Measurements from ENCODE around the gene SRP19.
A peak's percentile ranks its signal among the peaks of the same experiment; 100 is the strongest.
"Not testable (repeated sequence)": the region's sequence is repeated elsewhere in the genome, so short reads cannot be mapped to it uniquely, and the experiment has no call there.

Gene SRP19

DNA sequence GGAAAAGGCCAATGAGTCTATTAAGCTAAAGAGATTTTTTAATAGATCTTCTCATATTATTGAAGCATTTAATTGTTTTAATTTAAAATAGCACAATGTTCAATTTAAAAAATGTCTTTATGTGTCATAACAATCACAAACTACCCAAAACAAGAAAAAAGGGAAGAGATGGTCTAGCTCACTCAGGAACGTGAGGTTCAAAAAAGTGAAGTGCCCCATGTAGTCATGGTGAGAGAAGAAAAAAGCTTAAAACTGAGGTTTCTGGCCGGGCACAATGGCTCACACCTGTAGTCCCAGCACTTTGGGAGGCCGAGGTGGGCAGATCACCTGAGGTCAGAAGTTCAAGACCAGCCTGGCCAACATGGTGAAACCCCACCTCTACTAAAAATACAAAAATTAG lies 43.9 kb downstream of the SRP19 start:
- H3K79me2 ChIP-seq (ENCODE audit: control insufficient read depth, insufficient read depth, low read length, poor library complexity); H4K8ac ChIP-seq (ENCODE audit: low read depth, low read length); H3K9ac ChIP-seq (ENCODE audit: low read length); H4K91ac ChIP-seq (ENCODE audit: low read depth, low read length); H3K4ac ChIP-seq (ENCODE audit: low read depth, low read length); H2BK12ac ChIP-seq (ENCODE audit: low read length); H3K18ac ChIP-seq (ENCODE audit: low read length); H2AK5ac ChIP-seq (ENCODE audit: low read length); H3K4me1 ChIP-seq (ENCODE audit: control insufficient read depth in 1 of 2, insufficient read depth in 2 of 2, low read length in 2 of 2); H3K4me2 ChIP-seq (ENCODE audit: low read length); H2BK120ac ChIP-seq (ENCODE audit: insufficient read depth, low read length, poor library complexity); H3K9me3 ChIP-seq (ENCODE audit: insufficient read depth, low read depth, low read length); DNase-seq; H3K14ac ChIP-seq (ENCODE audit: low read length); H2BK5ac ChIP-seq (ENCODE audit: low read depth, low read length, poor library complexity); H3K23ac ChIP-seq (ENCODE audit: low read length); H4K12ac ChIP-seq (ENCODE audit: low read depth, low read length); H3K4me3 ChIP-seq (ENCODE audit: low read depth, low read length); H3K27me3 ChIP-seq (ENCODE audit: insufficient read depth, low read length); H3K79me1 ChIP-seq (ENCODE audit: low read length); H3K27ac ChIP-seq (ENCODE audit: low read depth, low read length); H2AFZ ChIP-seq (ENCODE audit: insufficient read depth, low read length, poor library complexity): not testable (repeated sequence)
- H3K36me3 ChIP-seq (ENCODE audit: control insufficient read depth in 1 of 2, insufficient read depth in 2 of 2, low read length in 2 of 2) = peaks cover 16 to 22% of the 10 kb centered on the region in 2 experiments
- WGBS (ENCODE audit: extremely low coverage, insufficient coverage, insufficient read length) = no CpG with 5 or more reads among the region's 3 CpGs

DNA sequence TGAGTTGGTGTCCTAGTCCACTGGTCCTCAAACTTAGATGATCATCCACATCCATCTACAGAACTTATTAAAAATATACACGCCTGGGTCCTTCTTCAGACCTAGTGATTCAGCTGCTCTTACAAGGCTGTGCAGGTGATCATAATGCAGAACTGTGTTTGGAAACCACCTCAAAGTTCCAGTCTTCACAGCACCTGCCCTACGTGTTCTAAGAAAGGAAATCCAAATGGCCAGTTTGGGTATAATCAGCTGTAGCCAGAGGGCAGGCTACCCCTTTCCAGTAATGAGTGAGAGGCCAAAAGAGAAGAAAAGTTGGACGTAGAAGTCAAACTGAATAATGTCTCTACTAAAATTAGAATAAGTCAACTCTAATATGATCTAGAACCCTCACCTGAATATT lies 45.5 kb downstream of the SRP19 start:
- no CpG with 5 or more reads among the region's 3 CpGs for WGBS (ENCODE audit: extremely low coverage, insufficient coverage, insufficient read length)
- H3K9ac ChIP-seq (ENCODE audit: low read length) = no peak overlapping the region
- DNase-seq = no peak
- H3K79me2 ChIP-seq (ENCODE audit: control insufficient read depth, insufficient read depth, low read length, poor library complexity) = no peaks in the 10 kb centered on the region
- no peak overlapping the region for H4K12ac ChIP-seq (ENCODE audit: low read depth, low read length)
- H3K4ac ChIP-seq (ENCODE audit: low read depth, low read length) = no peak overlapping the region
- H3K4me3 ChIP-seq (ENCODE audit: low read depth, low read length) = no peak overlapping the region
- H3K79me1 ChIP-seq (ENCODE audit: low read length) = no peaks in the 10 kb centered on the region
- no peak overlapping the region for H2AK5ac ChIP-seq (ENCODE audit: low read length)
- H3K27ac ChIP-seq (ENCODE audit: low read depth, low read length) = no peak overlapping the region
- H3K27me3 ChIP-seq (ENCODE audit: insufficient read depth, low read length) = no peaks in the 10 kb centered on the region
- H4K8ac ChIP-seq (ENCODE audit: low read depth, low read length) = no peak overlapping the region
- no peaks in the 10 kb centered on the region for H3K9me3 ChIP-seq (ENCODE audit: insufficient read depth, low read depth, low read length)
- H2BK5ac ChIP-seq (ENCODE audit: low read depth, low read length, poor library complexity) = no peak overlapping the region
- H3K23ac ChIP-seq (ENCODE audit: low read length) = no peak overlapping the region
- H3K4me1 ChIP-seq (ENCODE audit: control insufficient read depth in 1 of 2, insufficient read depth in 2 of 2, low read length in 2 of 2) = no peaks in the 10 kb centered on the region
- no peak overlapping the region for H3K18ac ChIP-seq (ENCODE audit: low read length)
- H4K91ac ChIP-seq (ENCODE audit: low read depth, low read length) = no peak overlapping the region
- no peak overlapping the region for H2BK12ac ChIP-seq (ENCODE audit: low read length)
- no peak overlapping the region for H2AFZ ChIP-seq (ENCODE audit: insufficient read depth, low read length, poor library complexity)
- H3K4me2 ChIP-seq (ENCODE audit: low read length) = no peak overlapping the region
- no peak overlapping the region for H3K14ac ChIP-seq (ENCODE audit: low read length)
- peaks cover 9 to 22% of the 10 kb centered on the region in 2 experiments for H3K36me3 ChIP-seq (ENCODE audit: control insufficient read depth in 1 of 2, insufficient read depth in 2 of 2, low read length in 2 of 2)
- H2BK120ac ChIP-seq (ENCODE audit: insufficient read depth, low read length, poor library complexity) = no peak overlapping the region

DNA sequence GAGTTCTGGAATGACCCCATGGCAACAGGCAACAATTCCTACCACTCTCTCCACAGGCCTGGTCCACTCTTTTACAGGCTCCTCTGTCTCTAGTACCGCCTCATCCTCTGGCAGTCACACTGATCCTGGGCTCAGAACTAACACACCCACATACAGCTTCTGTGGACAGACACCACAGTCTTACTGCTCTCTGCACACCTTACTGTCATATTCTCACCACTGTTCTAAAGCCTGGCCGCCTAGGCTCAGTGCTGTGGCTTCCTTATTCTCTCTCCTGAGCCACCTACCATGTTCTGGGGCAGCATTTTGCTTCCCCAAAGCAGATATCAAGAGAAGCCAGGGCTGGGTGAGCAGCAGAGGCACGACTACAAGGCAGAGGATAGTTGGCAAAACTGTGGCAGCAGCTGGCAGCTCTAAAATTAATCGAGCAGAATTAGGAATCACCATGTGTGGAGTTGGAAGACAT lies 46.1 kb downstream of the SRP19 start:
- no peaks in the 10 kb centered on the region for H3K79me2 ChIP-seq (ENCODE audit: control insufficient read depth, insufficient read depth, low read length, poor library complexity)
- WGBS (ENCODE audit: extremely low coverage, insufficient coverage, insufficient read length) = no CpG with 5 or more reads among the region's 4 CpGs
- H4K8ac ChIP-seq (ENCODE audit: low read depth, low read length) = no peak overlapping the region
- H3K36me3 ChIP-seq (ENCODE audit: control insufficient read depth in 1 of 2, insufficient read depth in 2 of 2, low read length in 2 of 2) = peaks cover 9 to 22% of the 10 kb centered on the region in 2 experiments
- H3K27me3 ChIP-seq (ENCODE audit: insufficient read depth, low read length) = no peaks in the 10 kb centered on the region
- peak overlapping the region; percentile 25 for H3K23ac ChIP-seq (ENCODE audit: low read length)
- H3K79me1 ChIP-seq (ENCODE audit: low read length) = no peaks in the 10 kb centered on the region
- no peak overlapping the region for H3K4me2 ChIP-seq (ENCODE audit: low read length)
- H3K4ac ChIP-seq (ENCODE audit: low read depth, low read length) = no peak overlapping the region
- no peak overlapping the region for H2AK5ac ChIP-seq (ENCODE audit: low read length)
- no peak overlapping the region for H2BK5ac ChIP-seq (ENCODE audit: low read depth, low read length, poor library complexity)
- H3K18ac ChIP-seq (ENCODE audit: low read length) = no peak overlapping the region
- H2BK12ac ChIP-seq (ENCODE audit: low read length) = no peak overlapping the region
- no peak overlapping the region for H3K27ac ChIP-seq (ENCODE audit: low read depth, low read length)
- H4K91ac ChIP-seq (ENCODE audit: low read depth, low read length) = no peak overlapping the region
- no peak overlapping the region for H2BK120ac ChIP-seq (ENCODE audit: insufficient read depth, low read length, poor library complexity)
- H4K12ac ChIP-seq (ENCODE audit: low read depth, low read length) = no peak overlapping the region
- H2AFZ ChIP-seq (ENCODE audit: insufficient read depth, low read length, poor library complexity) = no peak overlapping the region
- no peak overlapping the region for H3K9ac ChIP-seq (ENCODE audit: low read length)
- H3K14ac ChIP-seq (ENCODE audit: low read length) = no peak overlapping the region
- H3K9me3 ChIP-seq (ENCODE audit: insufficient read depth, low read depth, low read length) = no peaks in the 10 kb centered on the region
- H3K4me3 ChIP-seq (ENCODE audit: low read depth, low read length) = no peak overlapping the region
- DNase-seq = no peak
- H3K4me1 ChIP-seq (ENCODE audit: control insufficient read depth in 1 of 2, insufficient read depth in 2 of 2, low read length in 2 of 2) = no peaks in the 10 kb centered on the region

DNA sequence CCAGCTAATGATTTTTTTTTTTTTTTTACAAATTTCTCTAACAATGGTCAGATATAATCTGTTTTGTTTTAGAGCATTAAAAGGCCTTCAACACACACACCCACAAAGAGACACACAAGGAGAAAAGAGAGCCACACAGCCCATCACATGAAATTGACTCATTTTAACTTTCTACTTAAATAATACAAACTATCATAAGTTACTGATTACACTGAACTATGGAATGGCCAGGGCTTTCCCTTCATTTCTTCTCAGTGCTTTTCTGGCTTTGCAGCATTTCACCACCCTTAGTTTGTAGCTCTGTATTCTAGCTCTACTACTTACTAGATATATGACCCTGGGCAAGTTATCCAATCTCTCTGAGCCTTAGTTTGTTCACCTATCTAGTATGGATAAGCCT lies 47.8 kb downstream of the SRP19 start:
- Histone ChIP-seq H2BK5ac (ENCODE audit: low read depth, low read length, poor library complexity) (no peak overlapping the region), H3K9ac (ENCODE audit: low read length) (no peak overlapping the region), H3K23ac (ENCODE audit: low read length) (no peak overlapping the region), H3K27ac (ENCODE audit: low read depth, low read length) (no peak overlapping the region), H3K27me3 (ENCODE audit: insufficient read depth, low read length) (no peaks in the 10 kb centered on the region), H3K4me1 (ENCODE audit: control insufficient read depth in 1 of 2, insufficient read depth in 2 of 2, low read length in 2 of 2) (no peaks in the 10 kb centered on the region), H4K91ac (ENCODE audit: low read depth, low read length) (no peak overlapping the region), H2AK5ac (ENCODE audit: low read length) (no peak overlapping the region), H3K4me3 (ENCODE audit: low read depth, low read length) (no peak overlapping the region), H3K79me2 (ENCODE audit: control insufficient read depth, insufficient read depth, low read length, poor library complexity) (no peaks in the 10 kb centered on the region), H4K8ac (ENCODE audit: low read depth, low read length) (no peak overlapping the region), H3K14ac (ENCODE audit: low read length) (no peak overlapping the region), H2AFZ (ENCODE audit: insufficient read depth, low read length, poor library complexity) (no peak overlapping the region), H2BK120ac (ENCODE audit: insufficient read depth, low read length, poor library complexity) (no peak overlapping the region), H3K4ac (ENCODE audit: low read depth, low read length) (no peak overlapping the region), H3K18ac (ENCODE audit: low read length) (no peak overlapping the region), H3K79me1 (ENCODE audit: low read length) (no peaks in the 10 kb centered on the region), H2BK12ac (ENCODE audit: low read length) (no peak overlapping the region), H4K12ac (ENCODE audit: low read depth, low read length) (no peak overlapping the region), H3K36me3 (ENCODE audit: control insufficient read depth in 1 of 2, insufficient read depth in 2 of 2, low read length in 2 of 2) (peaks cover 11 to 19% of the 10 kb centered on the region in 2 experiments), H3K9me3 (ENCODE audit: insufficient read depth, low read depth, low read length) (no peaks in the 10 kb centered on the region), H3K4me2 (ENCODE audit: low read length) (no peak overlapping the region)
- DNase-seq = no peak
